NCI-H2196 (cell line): ENCODE results near the gene CCNB1.
"Not testable (repeated sequence)": the region's sequence is repeated elsewhere in the genome, so short reads cannot be mapped to it uniquely, and the experiment has no call there.

Source experiments
- DNase-seq: peaks from one replicate; lab custom pipeline; 2025; ENCODE audit not compliant: unreplicated experiment; lab: John Stamatoyannopoulos, UW

CCNB1 gene

GRCh38 chr5:69166686-69167492 lies at the start of gene CCNB1:
CCNB1 (plus strand) TSS chr5:69167150; CDS start chr5:69167263, 113 bp downstream.
- peak; percentile 89 for DNase-seq

GRCh38 chr5:69129413-69129812 lies 37.5 kb upstream of the CCNB1 start:
- no peak for DNase-seq

DNA sequence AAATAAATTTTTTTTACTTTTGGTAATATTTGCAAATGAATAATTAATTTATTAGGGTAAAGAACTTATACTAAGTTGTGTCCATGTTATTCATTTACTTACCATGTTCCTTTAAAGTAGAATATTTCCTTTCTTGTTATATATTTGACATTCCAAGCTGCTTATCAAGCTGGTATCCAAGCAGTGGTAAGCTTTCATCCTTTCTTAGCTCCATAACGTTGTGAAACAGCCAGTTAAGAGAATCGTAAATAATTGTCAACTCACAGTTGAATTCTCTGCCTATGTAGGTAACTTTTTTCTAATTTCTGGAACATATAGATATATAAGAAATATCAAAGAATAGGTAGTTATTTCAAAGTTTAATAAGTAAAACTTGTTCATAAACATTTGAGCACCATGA lies 36.7 kb upstream of the CCNB1 start:
- no peak for DNase-seq

DNA sequence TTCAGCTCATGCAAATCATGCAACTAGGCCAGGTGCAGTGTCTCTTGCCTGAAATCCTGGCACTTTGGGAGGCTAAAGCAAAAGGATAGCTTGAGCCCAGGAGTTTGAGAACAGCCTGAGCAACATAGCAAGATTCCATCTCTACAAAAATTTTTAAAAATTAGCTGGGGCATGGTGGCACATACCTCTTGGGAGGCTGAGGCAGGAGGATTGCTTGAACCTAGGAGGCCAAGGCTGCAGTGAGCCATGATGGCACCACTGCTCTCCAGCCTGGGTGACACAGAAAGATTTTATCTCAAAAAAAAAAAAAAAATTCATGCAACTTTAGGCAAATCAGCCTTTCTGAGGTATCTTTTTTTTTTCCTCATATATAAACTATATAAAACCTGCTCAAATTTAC lies 35.6 kb upstream of the CCNB1 start:
- DNase-seq, result no peak

GRCh38 chr5:69134126-69134525 lies 32.8 kb upstream of the CCNB1 start:
- no peak for DNase-seq

GRCh38 chr5:69136293-69136692 lies 30.7 kb upstream of the CCNB1 start:
- DNase-seq, result no peak

DNA sequence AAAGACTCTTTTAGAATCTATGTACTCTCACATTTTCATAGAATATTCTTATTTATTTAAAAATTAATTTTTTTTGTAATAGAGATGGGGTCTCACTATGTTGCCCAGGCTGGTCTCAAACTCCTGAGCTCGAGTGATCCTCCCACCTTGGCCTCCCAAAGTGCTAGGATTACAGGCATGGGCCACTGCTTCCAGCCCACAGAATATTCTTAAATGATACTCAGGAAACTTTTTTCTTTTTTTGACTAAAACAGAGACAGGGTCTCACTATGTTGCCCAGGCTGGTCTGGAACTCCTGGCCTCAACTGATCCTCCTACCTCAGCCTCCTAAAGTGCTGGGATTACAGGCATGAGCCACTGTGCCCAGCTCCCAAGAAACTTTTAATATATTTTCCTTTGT lies 29.7 kb upstream of the CCNB1 start:
- not testable (repeated sequence) for DNase-seq

- DNase-seq, result no peak
Observed at GRCh38 chr5:69137807-69138206, 29.1 kb upstream of the CCNB1 start.

DNA sequence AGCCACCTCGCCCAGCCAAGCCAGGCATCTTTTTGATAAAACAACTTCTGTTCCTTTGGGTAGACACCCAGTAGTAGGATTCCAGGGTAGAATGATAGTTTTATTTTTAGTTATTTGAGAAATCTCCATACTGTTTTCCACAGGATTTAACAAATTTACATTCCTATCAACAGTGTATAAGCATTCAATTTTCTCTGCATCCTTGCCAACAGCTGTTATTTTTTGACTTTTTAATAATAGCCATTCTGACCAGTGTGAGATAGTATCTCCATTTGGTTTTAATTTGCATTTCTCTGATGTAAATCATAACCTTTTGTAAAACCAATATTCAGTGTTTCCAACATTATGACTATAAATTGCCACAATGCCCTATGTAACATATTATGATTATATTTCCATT lies 28.2 kb upstream of the CCNB1 start:
- DNase-seq, result no peak

DNA sequence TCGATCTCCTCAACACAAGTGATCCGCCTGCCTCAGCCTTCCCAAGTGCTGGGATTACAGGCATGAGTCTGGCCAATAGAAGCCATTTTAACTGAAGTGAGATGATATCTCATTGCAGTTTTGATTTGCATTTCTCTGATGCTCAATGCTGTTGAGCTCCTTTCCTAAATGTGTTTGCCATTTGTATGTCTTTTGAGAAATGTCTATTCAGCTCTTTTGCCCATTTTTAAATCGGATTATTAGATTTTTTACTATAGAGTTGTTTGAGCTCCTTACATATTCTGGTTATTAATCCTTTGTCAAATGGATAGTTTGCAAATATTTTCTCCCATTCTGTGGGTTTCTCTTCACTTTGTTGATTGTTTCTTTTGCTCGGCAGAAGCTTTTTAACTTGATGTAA lies 26.7 kb upstream of the CCNB1 start:
- not testable (repeated sequence) for DNase-seq

DNA sequence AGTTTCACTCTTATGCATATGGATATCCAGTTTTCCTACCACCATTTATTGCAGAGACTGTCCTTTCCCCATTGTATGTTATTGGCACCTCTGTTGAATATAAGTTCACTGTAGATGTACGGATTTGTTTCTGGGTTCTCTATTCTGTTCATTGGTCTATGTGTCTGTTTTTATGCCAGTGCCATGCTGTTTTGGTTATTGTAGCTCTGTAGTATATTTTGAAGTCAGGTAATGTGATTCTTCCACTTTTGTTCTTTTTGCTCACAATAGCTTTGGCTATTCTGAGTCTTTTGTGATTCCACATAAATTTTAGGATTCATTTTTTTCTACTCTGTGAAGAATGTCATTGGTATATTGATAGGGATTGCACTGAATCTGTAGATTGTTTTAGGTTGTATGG lies 26.1 kb upstream of the CCNB1 start:
- DNase-seq, result no peak

DNA sequence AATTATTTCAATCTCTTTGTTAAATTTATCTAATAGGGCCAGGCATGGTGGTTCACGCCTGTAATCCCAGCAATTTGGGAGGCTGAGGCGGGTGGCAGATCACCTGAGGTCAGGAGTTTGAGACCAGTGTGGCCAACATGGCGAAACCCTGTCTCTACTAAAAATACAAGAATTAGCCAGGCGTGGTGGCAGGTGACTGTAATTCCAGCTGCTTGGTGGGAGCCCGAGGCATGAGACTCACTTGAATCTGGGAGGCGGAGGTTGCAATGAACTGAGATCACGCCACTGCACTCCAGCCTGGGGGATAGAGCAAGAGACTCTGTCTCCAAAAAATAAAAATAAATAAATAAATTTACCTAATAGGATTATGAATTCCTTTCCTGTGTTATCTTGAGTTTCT lies 18.4 kb upstream of the CCNB1 start:
- DNase-seq, result not testable (repeated sequence)

GRCh38 chr5:69148981-69149675 lies 17.8 kb upstream of the CCNB1 start:
- no peak for DNase-seq

- no peak for DNase-seq
Observed at GRCh38 chr5:69149676-69150010, 17.3 kb upstream of the CCNB1 start.

- no peak for DNase-seq
Observed at GRCh38 chr5:69152731-69153130, 14.2 kb upstream of the CCNB1 start.

GRCh38 chr5:69156456-69156855 lies 10.5 kb upstream of the CCNB1 start:
- no peak for DNase-seq

GRCh38 chr5:69158039-69158438 lies 8.9 kb upstream of the CCNB1 start:
- no peak for DNase-seq

DNA sequence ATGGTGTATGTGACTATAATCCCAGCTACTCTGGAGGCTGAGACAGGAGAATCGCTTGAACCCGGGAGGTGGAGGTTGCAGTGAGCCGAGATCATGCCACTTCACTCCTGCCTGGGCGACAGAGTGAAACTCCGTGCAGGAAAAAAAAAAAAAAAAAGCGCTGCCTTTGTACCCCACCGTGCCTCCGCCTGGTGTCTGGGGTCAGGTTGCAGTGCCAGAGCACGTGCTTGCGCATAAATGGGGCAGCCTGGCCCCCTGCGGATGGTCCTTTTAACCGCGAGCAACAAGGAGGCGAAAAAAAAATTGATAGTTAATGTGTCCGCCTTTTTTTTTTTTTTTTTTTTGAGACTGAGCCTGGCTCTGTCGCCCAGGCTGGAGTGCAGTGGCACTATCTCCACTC lies 6.3 kb upstream of the CCNB1 start:
- no peak for DNase-seq

GRCh38 chr5:69167493-69167855 lies 524 bp downstream of the CCNB1 start:
- no peak for DNase-seq

GRCh38 chr5:69167929-69168328 lies 979 bp downstream of the CCNB1 start:
- DNase-seq, result no peak

DNA sequence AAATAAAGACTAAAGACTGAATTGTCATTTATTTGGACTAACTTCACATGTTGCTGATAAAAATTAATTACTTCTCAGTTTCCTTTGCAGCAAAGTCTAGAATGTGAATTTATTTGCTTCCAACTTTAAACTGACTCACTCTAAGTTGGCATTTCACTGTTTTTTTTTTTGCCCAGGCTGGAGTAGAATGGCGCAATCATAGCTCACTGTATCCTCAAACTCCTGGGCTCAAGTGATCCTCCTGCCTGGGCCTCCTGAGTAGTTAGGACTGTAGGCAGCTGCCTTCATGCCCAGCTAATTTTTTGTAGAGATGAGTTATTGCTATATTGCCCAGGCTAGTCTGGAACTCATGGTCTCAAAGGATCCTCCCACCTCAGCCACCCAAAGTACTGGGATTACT lies 3.5 kb downstream of the CCNB1 start:
- DNase-seq, result no peak

GRCh38 chr5:69170969-69171368 lies 4.0 kb downstream of the CCNB1 start:
- DNase-seq, result no peak
